ENCODE results near the gene MAP3K14. TPM values are rescaled to one million over a fixed set of nuclear protein-coding genes. Genes with fewer than 3 reads are reported as not detected.
A peak's percentile ranks its signal among the peaks of the same experiment; 100 is the strongest.

The MAP3K14 gene
- total RNA-seq, 1 experiment from 2014 or later: 7.8 TPM

GRCh38 chr17:45336390-45337182, 19.8 kb upstream of the MAP3K14 start:
- peaks cover 36% of the 10 kb centered on the region for H3K27me3 Mint-ChIP-seq (ENCODE audit: low read depth)
- H3K14ac ChIP-seq (ENCODE audit: insufficient read depth, low read length): no peak overlapping the region
- H3K4me1 Mint-ChIP-seq: peaks cover 19% of the 10 kb centered on the region in 2 experiments

More at GRCh38 chr17:45336390-45337182, 19.8 kb upstream of the MAP3K14 start:
- H3T11ph ChIP-seq (ENCODE audit: low read length): no peak overlapping the region
- TF ChIP-seq CTCF (conservative IDR thresholded peaks at IDR 0.05): no peak
- H3K9me3 ChIP-seq (ENCODE audit: control insufficient read depth, low read depth, low read length): no peaks in the 10 kb centered on the region
- H2BK20ac ChIP-seq (ENCODE audit: low read depth, low read length, poor library complexity, severe bottlenecking): no peak overlapping the region
- H3K27ac ChIP-seq (ENCODE audit: insufficient read length, low read depth, low read length): no peak overlapping the region
- no peak overlapping the region for H2BK120ac ChIP-seq (ENCODE audit: low read depth, low read length, poor library complexity, severe bottlenecking)
- H2BK15ac ChIP-seq (ENCODE audit: low read depth, low read length): no peak overlapping the region
- Mint-ChIP-seq H3K36me3 (ENCODE audit: insufficient read depth in 1 of 3, low read depth in 3 of 3) (no peaks in the 10 kb centered on the region), H3K27ac (peak overlapping the region in 1 of 3 experiments; percentile 23; a peak in 1 of 7 replicates), H3K9me3 (no peaks in the 10 kb centered on the region; a peak in 1 of 5 replicates), H3K4me3 (no peak overlapping the region)
- H3K9ac ChIP-seq (ENCODE audit: extremely low read depth, insufficient read length, low read length): no peak overlapping the region
- peak; percentile 26 for DNase-seq
- H4K8ac ChIP-seq (replicated peaks; ENCODE audit: insufficient read length, low read depth, low read length): no peak overlapping the region
- H3K23ac ChIP-seq (ENCODE audit: insufficient read length, low read depth, low read length): no peak overlapping the region
- H4K20me1 ChIP-seq (ENCODE audit: control insufficient read depth, insufficient read depth, insufficient read length): no peaks in the 10 kb centered on the region
- H3K23me2 ChIP-seq (ENCODE audit: insufficient read length, low read depth, low read length, poor library complexity, severe bottlenecking): no peaks in the 10 kb centered on the region
- H2AK5ac ChIP-seq (ENCODE audit: insufficient read length, low read length): no peak overlapping the region
- H3K79me1 ChIP-seq (ENCODE audit: insufficient read depth, low read depth, low read length, poor library complexity, severe bottlenecking): no peaks in the 10 kb centered on the region
- no peak overlapping the region for H2BK5ac ChIP-seq (ENCODE audit: insufficient read length, low read length)
- H3K4ac ChIP-seq (ENCODE audit: low read depth, low read length): no peak overlapping the region
- H2BK12ac ChIP-seq (ENCODE audit: insufficient read length, low read depth, low read length): no peak overlapping the region
- H3K18ac ChIP-seq (ENCODE audit: insufficient read length, low read depth, low read length): no peak overlapping the region
- H3K4me1 ChIP-seq (ENCODE audit: insufficient read depth, low read length): no peaks in the 10 kb centered on the region; the same call in 1 of the 2 replicates
- peaks cover 6% of the 10 kb centered on the region; the same call in 1 of the 2 replicates for H3K27me3 ChIP-seq (ENCODE audit: insufficient read depth, low read length)
- H4K5ac ChIP-seq (ENCODE audit: insufficient read length, low read depth, low read length): no peak overlapping the region
- no peak overlapping the region for H4K91ac ChIP-seq (ENCODE audit: insufficient read length, low read depth, low read length)
- WGBS (ENCODE audit: extremely low coverage, insufficient read length, low lambda C conversion rate): no CpG with 5 or more reads among the region's 9 CpGs
- H2AFZ ChIP-seq (ENCODE audit: low read length): no peak overlapping the region
- H3K4me2 ChIP-seq (ENCODE audit: insufficient read depth, insufficient read length, low read length): no peak overlapping the region
- H3K56ac ChIP-seq (ENCODE audit: insufficient read length, low read depth, low read length): no peak overlapping the region
- no peaks in the 10 kb centered on the region for H3K79me2 ChIP-seq (ENCODE audit: insufficient read depth, low read length)
